ENCODE data around the gene HBEGF.

Gene HBEGF

GRCh38 chr5:140391312-140391711 lies 44.9 kb upstream of the HBEGF start:
- Histone ChIP-seq H3K9ac (ENCODE audit: low read length) (no peak overlapping the region), H3K4me1 (ENCODE audit: insufficient read depth, low read length, severe bottlenecking) (no peaks in the 10 kb centered on the region), H3K36me3 (ENCODE audit: insufficient read depth, low read length) (no peaks in the 10 kb centered on the region), H3K27ac (ENCODE audit: low read depth, low read length, poor library complexity, severe bottlenecking) (no peak overlapping the region), H3K4me3 (ENCODE audit: low read depth, low read length, poor library complexity, severe bottlenecking) (no peak overlapping the region), H2AFZ (ENCODE audit: low read length) (no peak overlapping the region), H3K9me2 (ENCODE audit: low read depth, low read length) (no peaks in the 10 kb centered on the region), H3K79me2 (ENCODE audit: insufficient read depth, low read length) (no peaks in the 10 kb centered on the region), H3K9me3 (ENCODE audit: low read length) (no peaks in the 10 kb centered on the region), H3F3A (ENCODE audit: insufficient read depth, low read length) (no peaks in the 10 kb centered on the region), H3K4me2 (ENCODE audit: low read length) (no peak overlapping the region), H3K27me3 (ENCODE audit: insufficient read depth, low read length) (no peaks in the 10 kb centered on the region), H4K20me1 (ENCODE audit: insufficient read depth, low read length) (no peaks in the 10 kb centered on the region)
- TF ChIP-seq CTCF (IDR thresholded peaks at IDR 0.05; ENCODE audit: low read length) (no peak), EZH2 (IDR thresholded peaks at IDR 0.05; ENCODE audit: borderline replicate concordance, low read length) (no peak)

GRCh38 chr5:140388052-140388451 lies 41.6 kb upstream of the HBEGF start:
- Histone ChIP-seq H3F3A (ENCODE audit: insufficient read depth, low read length) (no peaks in the 10 kb centered on the region), H2AFZ (ENCODE audit: low read length) (no peak overlapping the region), H3K4me3 (ENCODE audit: low read depth, low read length, poor library complexity, severe bottlenecking) (no peak overlapping the region), H3K4me2 (ENCODE audit: low read length) (no peak overlapping the region), H3K9me2 (ENCODE audit: low read depth, low read length) (no peaks in the 10 kb centered on the region), H3K4me1 (ENCODE audit: insufficient read depth, low read length, severe bottlenecking) (no peaks in the 10 kb centered on the region), H3K79me2 (ENCODE audit: insufficient read depth, low read length) (no peaks in the 10 kb centered on the region), H3K36me3 (ENCODE audit: insufficient read depth, low read length) (no peaks in the 10 kb centered on the region), H3K9ac (ENCODE audit: low read length) (no peak overlapping the region), H3K27me3 (ENCODE audit: insufficient read depth, low read length) (no peaks in the 10 kb centered on the region), H3K27ac (ENCODE audit: low read depth, low read length, poor library complexity, severe bottlenecking) (no peak overlapping the region), H4K20me1 (ENCODE audit: insufficient read depth, low read length) (no peaks in the 10 kb centered on the region), H3K9me3 (ENCODE audit: low read length) (no peaks in the 10 kb centered on the region)
- TF ChIP-seq CTCF (IDR thresholded peaks at IDR 0.05; ENCODE audit: low read length) (no peak), EZH2 (IDR thresholded peaks at IDR 0.05; ENCODE audit: borderline replicate concordance, low read length) (no peak)

GRCh38 chr5:140383300-140383699 lies 36.9 kb upstream of the HBEGF start:
- H3K9me3 ChIP-seq (ENCODE audit: low read length) = 0 out of 2 replicates have a peak, but pooled peaks cover 3% of the 10 kb centered on the region
- no peaks in the 10 kb centered on the region for H3K36me3 ChIP-seq (ENCODE audit: insufficient read depth, low read length)
- no peak for TF ChIP-seq CTCF (IDR thresholded peaks at IDR 0.05; ENCODE audit: low read length)
- TF ChIP-seq EZH2 (IDR thresholded peaks at IDR 0.05; ENCODE audit: borderline replicate concordance, low read length) = no peak
- H3K79me2 ChIP-seq (ENCODE audit: insufficient read depth, low read length) = no peaks in the 10 kb centered on the region
- no peaks in the 10 kb centered on the region for H3K9me2 ChIP-seq (ENCODE audit: low read depth, low read length)
- no peaks in the 10 kb centered on the region for H3F3A ChIP-seq (ENCODE audit: insufficient read depth, low read length)
- H2AFZ ChIP-seq (ENCODE audit: low read length) = no peak overlapping the region
- H3K4me1 ChIP-seq (ENCODE audit: insufficient read depth, low read length, severe bottlenecking) = no peaks in the 10 kb centered on the region
- H4K20me1 ChIP-seq (ENCODE audit: insufficient read depth, low read length) = no peaks in the 10 kb centered on the region
- no peak overlapping the region for H3K27ac ChIP-seq (ENCODE audit: low read depth, low read length, poor library complexity, severe bottlenecking)
- H3K27me3 ChIP-seq (ENCODE audit: insufficient read depth, low read length) = no peaks in the 10 kb centered on the region
- no peak overlapping the region for H3K4me2 ChIP-seq (ENCODE audit: low read length)
- no peak overlapping the region for H3K4me3 ChIP-seq (ENCODE audit: low read depth, low read length, poor library complexity, severe bottlenecking)
- no peak overlapping the region for H3K9ac ChIP-seq (ENCODE audit: low read length)
